CD1c-positive myeloid dendritic cell (primary cell): ENCODE measurements around the gene GOLGA5.
"Not testable (repeated sequence)": the region's sequence is repeated elsewhere in the genome, so short reads cannot be mapped to it uniquely, and the experiment has no call there.

ENCODE experiments used
- DNase-seq: peaks from one replicate; pipeline ENCODE4 v3.0.0-alpha.2; 2016; ENCODE audit errors: extremely low spot score

The GOLGA5 gene

DNA sequence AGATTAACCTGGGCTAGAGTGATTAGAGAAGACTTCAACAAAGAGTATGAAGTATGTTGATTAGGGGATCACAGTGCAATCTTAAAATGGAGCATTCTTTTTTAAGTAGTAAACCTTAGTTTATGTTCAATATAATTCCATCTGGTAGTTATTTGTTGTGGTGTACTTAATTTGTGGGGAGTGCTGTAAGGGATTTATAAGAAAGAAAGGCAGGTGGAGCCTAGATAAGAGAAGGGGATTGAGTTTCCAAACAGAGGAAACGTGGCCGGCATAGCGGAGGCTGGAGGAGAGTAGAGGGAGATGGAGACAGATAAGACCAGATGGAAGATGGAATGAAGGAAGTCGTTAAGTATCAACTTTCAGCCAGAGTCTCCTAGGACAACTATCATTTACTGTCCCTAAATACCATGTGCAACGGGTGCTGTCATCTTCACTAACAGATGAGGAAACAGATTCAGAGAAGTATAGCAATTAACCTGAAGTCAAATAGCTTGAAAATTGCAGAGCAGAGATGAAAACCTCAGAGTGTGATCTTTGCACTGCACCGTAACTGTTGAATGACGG is 38.1 kb downstream of the GOLGA5 start:
- no peak for DNase-seq

DNA sequence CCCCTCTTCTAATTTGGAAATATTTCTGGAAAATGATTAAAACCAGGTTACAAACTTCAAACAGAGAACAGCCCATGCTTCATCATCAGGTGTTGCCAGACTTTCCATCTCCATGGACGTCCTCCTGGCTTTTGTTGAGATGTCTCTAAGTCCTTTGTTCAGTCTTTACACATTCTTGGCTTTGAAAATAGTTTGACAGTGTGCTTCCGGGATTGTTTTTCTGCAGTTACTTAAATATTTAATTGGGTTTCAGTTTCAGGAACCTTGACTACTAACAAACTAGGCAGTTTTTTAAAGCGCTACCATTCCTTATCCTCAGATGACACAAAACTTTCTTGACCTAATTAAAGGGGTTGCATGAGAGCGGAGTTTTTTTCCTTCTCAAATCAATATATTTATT is 47.8 kb downstream of the GOLGA5 start:
- DNase-seq: no peak

DNA sequence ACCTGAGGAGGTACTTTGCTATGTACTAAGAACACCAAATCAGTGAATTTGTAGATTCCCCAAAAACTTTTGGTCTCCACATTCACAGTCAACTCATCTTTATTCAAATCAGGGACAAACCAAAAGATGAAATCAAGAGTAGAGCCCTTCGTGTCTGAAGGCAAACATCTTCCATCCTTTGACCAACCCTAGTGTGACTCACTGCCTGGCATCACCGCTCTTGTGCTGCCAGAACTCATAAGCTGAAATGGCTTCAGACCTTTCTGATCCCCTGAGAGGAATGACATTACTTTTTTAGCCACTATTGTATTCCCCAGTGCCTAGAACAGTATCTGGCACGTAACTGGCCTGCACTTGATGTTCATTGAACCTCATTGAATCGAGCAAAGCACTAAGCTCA is 50.1 kb downstream of the GOLGA5 start:
- DNase-seq: no peak

DNA sequence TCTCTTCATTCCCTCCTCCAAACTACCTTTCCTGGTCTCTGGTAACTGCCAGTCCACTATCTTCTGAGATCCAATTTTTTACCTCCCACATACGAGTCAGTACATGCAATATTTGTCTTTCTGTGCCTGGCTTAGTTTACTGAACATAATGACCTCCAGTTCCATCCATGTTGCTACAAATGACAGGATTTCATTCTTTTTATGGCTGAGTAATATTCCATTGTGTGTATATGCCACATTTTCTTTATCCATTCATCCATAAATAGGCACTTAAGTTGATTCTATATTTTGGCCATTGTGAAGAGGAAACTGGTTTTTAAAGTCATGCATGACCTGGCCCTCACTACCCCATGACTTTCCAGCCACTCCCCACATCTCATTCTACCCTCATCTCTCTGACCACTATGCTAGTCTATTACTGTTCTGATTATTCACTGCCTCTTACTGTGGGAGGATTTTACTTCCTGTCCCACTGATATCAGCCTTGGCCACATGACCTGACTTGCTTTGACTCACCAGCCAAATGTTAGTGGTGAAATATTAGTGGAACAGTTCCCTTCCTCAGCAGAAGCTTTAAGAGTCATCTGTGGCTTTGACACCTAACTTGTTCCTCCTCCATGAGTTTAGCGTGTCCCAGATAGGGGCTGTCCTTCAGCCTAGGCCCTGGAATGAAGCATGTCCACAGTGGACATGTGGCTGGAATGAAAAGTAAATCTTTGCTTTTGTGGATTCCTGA is 52.2 kb downstream of the GOLGA5 start:
- peak; percentile 93 for DNase-seq

DNA sequence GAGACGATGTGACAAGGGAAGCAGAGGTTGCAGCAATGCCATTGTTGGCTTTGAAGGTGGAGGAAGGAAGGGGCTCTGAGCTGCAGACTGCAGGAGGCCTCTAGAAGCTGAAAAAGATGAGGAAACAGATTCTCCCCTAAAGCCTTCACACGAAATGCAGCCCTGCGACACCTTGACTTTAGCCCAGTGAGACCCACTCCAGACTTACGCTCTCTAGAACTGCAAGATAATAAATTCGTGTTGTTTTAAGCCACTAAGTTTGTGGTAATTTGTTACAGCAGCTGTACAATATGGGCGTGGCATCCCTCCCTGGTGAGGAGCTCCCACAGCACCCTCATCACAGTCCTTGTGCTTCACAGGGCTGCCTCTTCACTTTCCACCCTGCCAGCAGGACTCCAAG is 53.2 kb downstream of the GOLGA5 start:
- peak; percentile 29 for DNase-seq

DNA sequence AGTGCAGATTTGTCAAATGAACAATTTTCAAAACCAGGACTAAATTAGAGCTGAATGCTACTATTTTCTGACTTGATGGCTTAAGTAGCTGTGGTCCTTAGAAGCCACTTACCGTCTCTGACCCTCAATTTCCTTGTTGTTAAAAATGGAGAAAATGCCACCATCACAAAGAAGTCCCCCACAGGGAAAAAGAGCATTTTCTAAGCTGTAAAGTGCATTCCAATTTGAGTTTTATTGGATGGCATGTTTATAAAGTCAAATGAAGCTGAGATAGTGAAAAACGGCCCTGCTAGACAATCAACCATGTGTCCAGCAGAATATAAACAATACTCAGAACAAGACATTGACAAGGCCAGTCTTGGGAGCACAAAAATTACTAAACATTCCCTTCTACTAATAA is 53.6 kb downstream of the GOLGA5 start:
- no peak for DNase-seq

DNA sequence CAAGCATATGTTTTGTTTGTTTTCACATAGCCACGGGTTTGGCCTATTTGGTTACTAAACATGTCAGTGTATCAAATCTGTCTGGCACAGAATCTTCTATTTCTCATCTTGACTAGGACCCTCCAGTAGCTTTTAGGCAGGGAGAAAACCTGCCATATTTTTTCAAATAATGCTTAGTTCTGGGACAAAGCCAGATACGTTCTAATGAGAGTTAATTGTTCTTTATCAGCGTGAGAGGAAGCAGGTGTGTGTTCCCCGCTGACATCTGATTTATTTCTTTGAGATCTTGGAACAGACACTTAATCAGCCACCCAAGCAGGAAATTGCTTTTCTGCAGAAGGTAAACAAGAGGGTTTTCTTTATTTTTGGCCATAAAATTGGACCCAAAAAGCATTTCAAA is 54.8 kb downstream of the GOLGA5 start:
- DNase-seq: no peak

DNA sequence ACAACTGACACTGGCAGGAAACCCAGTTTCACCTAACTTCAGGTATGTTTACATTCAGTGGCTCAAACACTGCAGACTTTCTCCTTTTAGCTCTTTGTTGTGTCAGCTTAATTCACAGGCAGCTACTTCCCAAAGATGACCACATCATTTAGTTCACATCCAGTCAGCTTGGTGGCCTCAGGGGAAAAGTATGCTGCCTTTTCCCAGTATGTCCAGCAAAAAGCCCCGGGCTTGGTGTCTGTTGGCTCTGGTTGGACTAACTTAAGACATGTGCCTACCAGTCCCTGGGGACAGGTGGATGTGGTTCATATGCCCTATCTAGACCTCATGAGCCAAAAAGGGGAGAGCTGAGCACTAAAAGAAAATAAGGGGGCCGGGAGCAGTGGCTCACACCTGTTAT is 56.4 kb downstream of the GOLGA5 start:
- no peak for DNase-seq

DNA sequence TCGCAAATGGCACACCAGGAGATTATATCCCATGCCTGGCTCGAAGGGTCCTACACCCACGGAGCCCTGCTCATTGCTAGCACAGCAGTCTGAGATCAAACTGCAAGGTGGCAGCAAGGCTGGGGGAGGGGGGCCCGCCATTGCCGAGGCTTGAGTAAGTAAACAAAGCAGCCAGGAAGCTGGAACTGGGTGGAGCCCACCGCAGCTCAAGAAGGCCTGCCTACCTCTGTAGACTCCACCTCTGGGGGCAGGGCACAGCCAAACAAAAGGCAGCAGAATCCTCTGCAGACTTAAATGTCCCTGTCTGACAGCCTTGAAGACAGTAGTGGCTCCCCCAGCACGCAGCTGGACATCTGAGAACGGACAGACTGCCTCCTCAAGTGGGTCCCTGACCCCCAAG is 59.0 kb downstream of the GOLGA5 start:
- DNase-seq: not testable (repeated sequence)

DNA sequence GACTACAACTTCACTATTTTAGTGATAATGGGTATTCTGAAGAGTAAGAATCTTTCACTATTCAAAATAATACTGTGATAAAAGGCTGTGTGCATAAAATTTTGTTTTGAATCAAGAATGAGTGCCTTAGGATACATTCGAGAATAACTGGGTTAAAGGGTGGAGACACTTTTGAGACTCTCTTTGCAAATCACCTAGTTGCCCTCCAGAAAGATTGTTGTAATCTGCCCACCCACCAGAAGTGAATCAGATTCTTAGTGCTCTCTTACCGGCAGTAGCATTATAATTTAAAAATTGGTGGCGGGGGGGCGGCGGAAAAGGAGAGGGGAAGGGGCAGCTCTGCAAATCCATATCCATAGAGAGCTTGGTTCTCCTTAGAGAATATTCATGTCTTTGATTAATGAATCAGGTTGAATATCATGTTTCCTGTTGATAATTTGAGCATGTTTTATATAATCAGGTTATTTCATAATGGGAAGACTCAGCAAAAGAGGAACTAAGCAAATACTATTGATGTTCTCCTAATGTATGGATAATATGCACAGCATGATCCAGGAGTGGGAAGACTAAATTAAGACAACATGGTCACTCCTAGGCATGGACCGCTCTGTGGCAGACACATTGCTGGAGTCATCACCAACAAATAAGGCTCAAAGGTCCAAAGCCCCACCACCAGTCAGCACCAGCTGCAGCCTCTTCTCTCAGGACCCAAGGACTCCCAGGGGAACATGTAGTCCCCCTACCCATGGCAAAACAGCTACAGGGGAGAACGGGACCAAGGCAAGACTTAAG is 66.1 kb downstream of the GOLGA5 start:
- DNase-seq: no peak

DNA sequence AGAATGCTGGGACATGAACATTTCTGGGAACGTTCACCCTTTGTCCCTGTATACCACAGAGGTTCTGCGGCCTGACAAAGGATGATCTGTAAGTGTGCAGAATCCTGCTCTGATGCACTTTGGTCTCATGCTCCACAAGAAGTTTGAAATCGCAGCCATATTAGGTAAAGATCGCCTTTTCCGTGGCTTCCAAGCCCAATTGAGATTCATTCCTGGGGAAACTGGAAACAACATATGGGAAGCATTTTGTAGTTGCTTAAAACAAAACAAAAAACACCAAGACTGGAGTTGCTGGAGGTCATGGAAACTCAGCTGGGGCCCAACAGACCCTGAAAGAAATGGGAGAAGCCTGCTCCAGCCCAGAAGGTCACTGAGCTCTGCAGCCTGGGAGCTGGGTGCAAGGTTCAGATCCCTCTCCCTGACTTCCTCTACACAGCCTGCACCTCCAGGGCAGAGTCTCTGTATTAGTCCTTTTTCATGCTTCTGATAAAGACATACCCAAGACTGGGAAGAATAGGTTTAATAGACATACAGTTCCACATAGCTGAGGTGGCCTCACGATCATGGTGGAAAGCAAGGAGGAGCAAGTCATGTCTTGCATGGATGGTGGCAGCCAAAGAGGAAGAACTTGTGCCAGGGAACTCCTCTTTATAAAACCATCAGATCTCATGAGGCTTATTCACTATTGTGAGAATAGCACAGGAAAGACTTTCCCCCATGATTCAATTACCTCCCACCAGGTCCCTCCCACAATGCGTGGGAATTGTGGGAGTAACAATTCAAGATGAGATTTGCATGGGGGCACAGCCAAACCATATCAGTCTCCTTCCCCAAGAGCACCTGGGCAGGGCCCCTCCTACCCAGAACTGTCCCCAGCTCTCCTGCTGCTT is 68.0 kb downstream of the GOLGA5 start:
- DNase-seq: no peak

DNA sequence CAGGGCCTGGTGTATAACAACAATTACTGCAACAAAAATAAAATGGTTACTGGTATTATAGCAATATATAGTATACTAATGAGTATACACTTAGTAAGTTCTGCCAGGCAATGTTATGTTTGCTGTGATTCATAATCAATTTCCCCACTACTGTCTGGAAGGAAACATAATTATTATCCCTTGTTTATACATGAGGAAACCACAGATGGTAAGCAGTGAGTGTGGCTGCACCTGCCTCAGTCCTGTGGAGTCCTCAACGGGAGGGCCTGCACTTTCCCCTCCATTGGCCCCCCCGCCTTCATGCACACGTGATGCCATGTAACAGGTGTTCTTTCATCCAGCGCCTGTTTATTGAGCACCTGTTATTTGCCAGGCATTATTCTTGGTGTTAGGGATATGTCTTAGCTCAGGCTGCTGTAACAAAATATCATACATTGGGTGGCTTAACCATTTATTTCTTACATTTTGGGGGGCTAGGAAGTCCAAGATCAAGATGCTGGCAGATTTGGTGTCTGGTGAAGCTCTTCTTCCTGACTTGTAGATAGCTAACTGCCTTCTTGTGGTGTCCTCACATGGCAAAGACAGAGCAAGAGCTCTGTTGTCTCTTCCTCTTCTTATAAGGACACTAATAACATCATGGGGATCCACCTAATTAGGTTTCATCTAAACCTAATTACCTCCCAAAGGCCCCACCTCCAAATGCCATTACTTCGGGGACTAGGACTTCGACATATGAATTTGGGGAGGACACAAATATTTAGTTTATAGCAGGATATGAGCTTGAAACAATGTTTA is 69.4 kb downstream of the GOLGA5 start:
- DNase-seq: no peak

DNA sequence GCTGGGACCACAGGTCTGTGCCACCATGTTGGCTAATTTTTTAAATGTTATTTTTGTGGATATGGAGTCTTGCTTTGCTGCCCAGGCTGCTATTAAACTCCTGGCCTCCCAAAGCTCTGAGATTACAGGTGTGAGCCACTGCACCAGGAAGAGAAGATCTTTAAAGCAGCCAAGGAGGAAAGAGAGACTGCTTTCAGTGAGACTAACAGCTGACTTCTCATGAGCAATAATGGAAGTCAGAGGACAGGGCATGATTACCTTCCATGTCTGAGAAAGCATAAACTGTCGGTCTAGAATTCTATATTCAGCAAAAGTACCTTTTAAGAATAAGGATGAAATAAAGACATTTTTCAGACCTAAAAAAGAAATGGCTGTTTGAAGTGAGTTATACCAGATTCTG is 71.6 kb downstream of the GOLGA5 start:
- no peak for DNase-seq

DNA sequence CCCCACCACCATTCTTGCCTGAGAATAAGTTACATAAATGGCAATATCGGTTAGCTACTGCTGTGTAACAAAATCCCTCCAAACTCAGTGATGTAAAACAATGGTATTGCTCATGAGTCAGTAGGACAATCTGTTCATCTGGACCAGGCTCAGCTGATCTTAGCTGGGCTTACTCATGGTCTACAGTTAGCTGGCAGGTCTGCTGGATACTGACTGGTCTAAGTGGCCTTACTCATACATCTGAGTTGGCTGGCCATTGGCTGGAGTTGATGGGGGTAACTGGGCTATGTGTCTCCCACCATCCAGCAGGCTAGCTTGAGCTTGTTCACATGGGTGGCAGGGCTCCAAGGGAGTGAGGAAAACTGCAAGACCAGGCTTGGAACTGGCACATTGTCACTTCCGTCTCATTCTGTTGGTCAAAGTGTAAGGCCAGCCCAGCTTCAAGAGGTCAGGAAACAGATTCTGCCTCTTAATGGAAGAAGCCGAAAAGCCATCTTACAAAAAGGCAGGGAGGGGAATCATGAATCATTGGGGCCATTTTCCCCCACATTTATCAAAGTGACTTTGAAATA is 72.2 kb downstream of the GOLGA5 start:
- DNase-seq: no peak

DNA sequence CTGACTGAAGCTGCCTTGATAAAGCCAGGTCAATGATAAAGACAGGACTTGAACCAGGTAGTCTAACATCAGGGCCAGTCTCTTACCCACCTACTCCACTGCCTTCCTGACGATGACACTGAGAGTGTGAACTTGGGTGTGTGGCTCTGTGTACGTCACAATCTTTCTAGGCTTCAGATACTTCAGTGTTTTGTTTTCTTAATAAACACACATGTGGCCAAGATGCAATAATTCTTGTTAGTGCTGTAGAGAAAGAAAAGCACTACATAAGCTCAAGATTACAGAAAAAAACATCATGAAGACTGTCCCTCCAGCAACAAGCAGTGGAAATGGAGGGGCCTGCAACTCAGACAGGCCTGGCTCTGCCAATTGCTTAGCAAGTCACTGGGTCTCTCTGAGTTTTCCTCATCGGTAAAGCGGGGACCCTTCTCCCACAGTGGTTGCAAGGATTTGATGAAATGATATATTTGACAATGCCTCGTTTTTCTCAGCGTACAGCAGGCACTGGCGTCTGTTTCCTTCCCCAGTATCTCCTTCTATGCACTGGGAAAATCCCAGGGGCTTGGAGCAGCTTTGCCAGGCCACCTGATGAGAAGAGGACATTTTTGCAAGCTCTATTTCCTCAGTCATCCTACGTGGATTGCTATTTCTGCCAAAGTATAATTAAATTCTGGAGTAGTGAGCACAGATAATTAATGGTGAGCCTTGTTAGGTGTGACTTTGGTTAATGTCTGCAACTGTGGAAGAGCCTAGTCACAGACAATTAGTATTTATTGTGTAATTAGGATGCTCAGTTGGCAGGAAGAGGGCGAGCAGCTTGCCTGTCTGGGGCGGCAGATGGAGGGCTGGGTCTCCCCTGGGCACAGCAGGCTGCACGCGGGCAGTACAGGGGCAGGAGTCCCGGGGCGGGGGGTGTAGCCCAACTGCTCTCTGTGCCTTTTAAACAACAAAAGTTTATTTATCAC is 73.1 kb downstream of the GOLGA5 start:
- no peak for DNase-seq

DNA sequence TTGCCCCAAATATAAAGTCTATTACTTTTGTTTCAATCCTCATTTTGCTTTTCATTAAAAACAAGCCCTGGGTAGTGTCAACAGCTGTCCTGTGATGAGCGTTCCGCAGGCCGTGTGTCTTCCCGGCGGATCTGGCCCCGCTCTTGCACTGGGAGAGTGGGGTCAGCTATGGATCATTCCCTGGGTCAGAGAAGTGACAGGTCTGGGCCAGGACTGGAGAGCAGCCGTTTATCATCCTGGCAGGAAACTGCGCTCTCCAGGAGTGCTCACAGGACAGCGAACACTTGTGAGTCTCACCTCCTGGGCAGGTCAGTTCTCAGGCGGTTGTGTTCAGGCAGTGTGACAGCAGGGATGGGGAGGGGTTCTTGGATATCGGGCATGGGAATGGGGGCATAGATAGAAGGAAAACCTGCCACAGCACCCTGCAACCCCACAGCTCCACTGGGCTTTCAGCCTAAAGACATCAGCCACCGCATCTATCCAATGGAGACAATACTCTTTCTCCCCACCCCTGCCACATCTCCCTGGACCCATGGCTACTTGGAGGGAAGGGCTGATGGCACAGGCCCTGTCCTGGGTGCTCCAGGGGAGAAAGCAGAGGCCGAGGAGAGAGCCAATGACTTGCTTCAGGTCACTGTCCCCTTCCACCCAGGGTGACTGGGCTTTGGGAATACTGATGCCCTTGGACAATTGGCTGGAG is 81.0 kb downstream of the GOLGA5 start:
- DNase-seq: no peak

DNA sequence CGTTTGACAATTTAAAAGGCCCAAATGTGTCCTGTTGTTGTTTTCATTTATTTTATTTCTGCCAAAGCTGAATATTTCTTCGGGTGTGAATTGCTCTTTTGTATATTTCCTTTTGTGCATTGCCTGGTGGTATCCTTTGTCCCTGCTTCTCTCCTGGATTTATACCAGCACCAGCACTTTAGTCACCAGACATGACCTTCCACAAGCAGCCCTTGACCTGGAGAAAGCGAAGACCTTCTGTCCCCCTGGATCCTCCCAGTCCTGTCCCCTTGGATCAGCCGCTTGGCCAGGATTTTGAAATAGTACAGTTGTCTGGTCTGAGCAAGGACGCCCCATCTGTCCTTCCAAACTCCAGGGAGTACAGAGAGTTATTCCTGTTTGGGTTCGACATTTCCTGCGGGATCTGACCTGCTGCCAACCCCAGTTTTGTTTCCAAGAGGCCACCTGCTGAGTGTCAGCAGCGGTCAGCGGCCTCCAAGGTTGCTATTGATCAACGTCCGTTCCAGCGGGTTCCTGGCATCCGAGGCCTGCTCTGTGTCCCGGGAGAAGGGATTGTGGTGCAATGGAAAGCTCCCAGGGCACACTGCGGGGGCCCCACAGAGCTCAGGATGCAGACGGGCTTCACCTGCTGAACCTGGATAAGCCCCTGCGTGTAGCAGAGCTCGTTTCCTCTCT is 83.8 kb downstream of the GOLGA5 start:
- no peak for DNase-seq

DNA sequence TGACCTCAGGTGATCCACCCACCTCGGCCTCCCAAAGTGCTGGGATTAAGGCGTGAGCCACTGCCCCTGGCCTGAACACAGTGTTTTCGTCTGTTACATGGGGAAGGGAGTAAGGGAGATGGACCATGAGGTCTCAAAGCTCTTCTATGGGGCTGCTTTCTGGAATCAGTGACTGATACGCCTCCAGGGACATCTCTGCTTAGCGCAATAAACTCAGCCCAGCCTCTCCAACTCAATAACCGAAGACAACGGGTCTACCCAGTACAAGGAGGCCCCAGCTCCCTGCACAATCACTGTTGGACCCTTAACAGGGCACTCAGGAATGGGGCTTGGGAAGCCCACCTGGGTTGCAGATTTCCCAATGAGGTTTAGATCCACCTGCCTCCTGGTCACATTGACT is 86.2 kb downstream of the GOLGA5 start:
- no peak for DNase-seq

DNA sequence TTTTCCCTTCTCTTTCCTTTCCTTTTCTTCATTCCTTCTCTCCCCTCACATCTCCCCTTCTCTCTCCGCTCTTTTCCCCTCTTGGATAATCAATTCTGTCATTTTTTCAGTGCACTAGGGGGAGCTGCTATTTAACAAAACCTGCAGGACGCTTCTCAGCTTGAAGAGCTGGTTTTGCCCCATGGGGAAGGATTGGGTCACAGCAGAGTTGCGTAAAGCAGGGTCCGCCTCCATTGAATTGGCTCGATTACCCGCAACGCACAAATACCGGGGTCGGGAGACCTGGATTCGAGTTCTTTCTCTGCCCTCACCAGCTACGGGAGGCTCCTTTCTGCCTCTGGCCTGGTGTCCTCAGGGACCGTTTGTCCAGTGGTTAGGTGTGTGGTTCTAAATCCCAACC is 86.7 kb downstream of the GOLGA5 start:
- DNase-seq: no peak
